GM12878 (cell line): ENCODE results near the gene SCN5A. TPM values are rescaled to one million over a fixed set of nuclear protein-coding genes. Genes with fewer than 3 reads are reported as not detected.

Source experiments
- ATAC-seq: fragments of 200-7000 bp; cut with Tn5 transposase; 3 replicates; pipeline ENCODE4 v1.9.1; 2020; ENCODE audit warnings: mild to moderate bottlenecking, moderate library complexity
- BruUV-seq: library from RNA; stranded (reverse); fragments of 400-500 nt; replicated peaks from 2 replicates; lab custom pipeline; 2021; lab: Mats Ljungman, UMichigan
- CTCF ChIA-PET: fragments of 300-600 bp; sonication (Branson Sonifier 250); formaldehyde crosslinking; extraction: SDS; loops from one replicate; lab custom pipeline; 2021; ENCODE audit warnings: inconsistent platforms; lab: Yijun Ruan, JAX
- POLR2A ChIA-PET: fragments of 350-600 bp; formaldehyde crosslinking; extraction: SDS; loops from one replicate; lab custom pipeline; 2021; ENCODE audit warnings: inconsistent platforms; lab: Charles Lee
- RAD21 ChIA-PET: fragments of 300-600 bp; sonication (Branson Sonifier 250); formaldehyde crosslinking; loops from one replicate; lab custom pipeline; 2023; ENCODE audit warnings: antibody characterized with exemption; ENCODE audit not compliant: unreplicated experiment; lab: Charles Lee
- SMC1A ChIA-PET: fragments of 300-600 bp; sonication (Branson Sonifier 250); formaldehyde crosslinking; loops from one replicate; lab custom pipeline; 2023; ENCODE audit not compliant: unreplicated experiment, uncharacterized antibody; lab: Charles Lee
- DNase-seq: peaks from one replicate; pipeline ENCODE4 v3.0.0-alpha.2; 2011; ENCODE audit warnings: low read depth, low spot score
- FAIRE-seq: peaks from 3 replicates; lab custom pipeline; 2011; peaks lifted over from hg19 to GRCh38; lab: Jason Lieb, UNC
- H2AFZ ChIP-seq: 2 replicates; pipeline ENCODE4 v1.6.0; 2011; ENCODE audit warnings: low read depth, low read length, control low read depth; ENCODE audit not compliant: control insufficient read depth
- H3K27ac ChIP-seq: 2 replicates; pipeline ENCODE4 v1.5.1; 2011; ENCODE audit warnings: control low read depth; ENCODE audit not compliant: control insufficient read depth, insufficient read depth
- H3K27me3 ChIP-seq, 2 experiments: replicated peaks in 1 of 2; 2 replicates each; pipeline versions ENCODE4 v1.6.0 to v1.6.1; 2011; ENCODE audit warnings: low read length in 1 of 2; ENCODE audit not compliant: control insufficient read depth in 2 of 2, insufficient read depth in 2 of 2
- H3K36me3 ChIP-seq, 2 experiments: 2 replicates each; pipeline ENCODE4 v1.5.1; 2011; ENCODE audit warnings: low read length in 1 of 2; ENCODE audit not compliant: control insufficient read depth in 2 of 2, insufficient read depth in 2 of 2
- H3K4me1 ChIP-seq: 2 replicates; pipeline ENCODE4 v1.6.1; 2011; ENCODE audit warnings: mild to moderate bottlenecking, low read length, moderate library complexity, mixed read lengths; ENCODE audit not compliant: control insufficient read depth, insufficient read depth
- H3K4me2 ChIP-seq: 2 replicates; pipeline ENCODE4 v1.6.0; 2011; ENCODE audit warnings: control low read depth; ENCODE audit not compliant: control insufficient read depth, insufficient read depth
- H3K4me3 ChIP-seq: fragments of 200-600 bp; sonication (generic); 2 replicates; pipeline ENCODE4 v1.5.1; 2016
- H3K79me2 ChIP-seq: 2 replicates; pipeline ENCODE4 v1.6.0; 2011; ENCODE audit warnings: low read length; ENCODE audit not compliant: control insufficient read depth, insufficient read depth
- H3K9ac ChIP-seq: 2 replicates; pipeline ENCODE4 v1.8.0; 2011; ENCODE audit warnings: low read length, control low read depth, mixed read lengths; ENCODE audit not compliant: control insufficient read depth, insufficient read depth
- H3K9me3 ChIP-seq: replicated peaks from 3 replicates; pipeline ENCODE4 v1.5.1; 2011; ENCODE audit warnings: mild to moderate bottlenecking, low read length; ENCODE audit not compliant: control insufficient read depth, insufficient read depth
- H4K20me1 ChIP-seq: 2 replicates; pipeline ENCODE4 v1.6.0; 2011; ENCODE audit not compliant: control insufficient read depth, insufficient read depth
- BMI1 ChIP-seq: fragments of 450-650 bp; IDR thresholded peaks from 2 replicates; pipeline ENCODE4 v1.6.1; 2016; ENCODE audit warnings: mild to moderate bottlenecking, moderate library complexity, borderline replicate concordance
- CEBPB ChIP-seq, 2 experiments: fragments of 150-350 bp in 1 of 2; IDR thresholded peaks; 2 replicates each; pipeline ENCODE4 v1.6.1; 2012 to 2014; ENCODE audit warnings: low read depth in 2 of 2, low read length in 2 of 2, borderline replicate concordance in 1 of 2, inconsistent platforms in 1 of 2
- CREM ChIP-seq: IDR thresholded peaks from 2 replicates; pipeline ENCODE4 v1.6.1; 2014; ENCODE audit warnings: antibody characterized with exemption, low read depth
- FOXM1 ChIP-seq: IDR thresholded peaks from 2 replicates; pipeline ENCODE4 v1.6.1; 2012; ENCODE audit warnings: low read depth, mild to moderate bottlenecking, inconsistent platforms, low read length, moderate library complexity
- KAT2A ChIP-seq: conservative IDR thresholded peaks from 2 replicates; pipeline ENCODE4 v1.6.1; 2011; ENCODE audit warnings: low read depth, low read length; ENCODE audit not compliant: control insufficient read depth
- MTA2 ChIP-seq: fragments of 450-650 bp; IDR thresholded peaks from 2 replicates; pipeline ENCODE4 v1.6.1; 2016; ENCODE audit warnings: low read depth, mild to moderate bottlenecking, moderate library complexity
- PAX8 ChIP-seq: fragments of 450-650 bp; IDR thresholded peaks from 2 replicates; pipeline ENCODE4 v1.6.1; 2017; ENCODE audit warnings: mild to moderate bottlenecking, moderate library complexity
- POLR2A ChIP-seq: IDR thresholded peaks from 2 replicates; pipeline ENCODE4 v1.6.1; 2011; ENCODE audit warnings: low read depth, mild to moderate bottlenecking, low read length
- RBBP5 ChIP-seq: fragments of 200-600 bp; sonication (generic); conservative IDR thresholded peaks from 2 replicates; pipeline ENCODE4 v1.6.1; 2016
- SMAD1 ChIP-seq: fragments of 450-650 bp; IDR thresholded peaks from 2 replicates; pipeline ENCODE4 v1.6.1; 2018; ENCODE audit warnings: mild to moderate bottlenecking, low read depth; ENCODE audit not compliant: partially characterized antibody
- YBX1 ChIP-seq: fragments of 450-650 bp; IDR thresholded peaks from 2 replicates; pipeline ENCODE4 v1.6.1; 2016; ENCODE audit warnings: antibody characterized with exemption
- ZZZ3 ChIP-seq: IDR thresholded peaks from 2 replicates; pipeline ENCODE4 v1.6.1; 2011; ENCODE audit warnings: low read depth; ENCODE audit not compliant: control insufficient read depth, insufficient read length
- WGBS: methylation state at CpG from one replicate; pipeline ENCODE4 v1.1.6; 2016; ENCODE audit warnings: low lambda C conversion rate; ENCODE audit not compliant: insufficient replicate concordance, insufficient coverage; ENCODE audit errors: missing lambda C conversion rate; 5-methylcytosine and 5-hydroxymethylcytosine counted together
- in situ Hi-C: fragments of 300-500 bp; cut with MboI; formaldehyde crosslinking; loops from 9 replicates; pipeline ENCODE4 v1.14.3; 2018; ENCODE audit warnings: mixed read lengths
- intact Hi-C: fragments of 100-400 bp; cut with micrococcal nuclease; formaldehyde crosslinking; loops from one replicate; pipeline ENCODE4 v1.14.2; 2022; ENCODE audit not compliant: unreplicated experiment
- polyA plus RNA-seq, 11 experiments: library from polyadenylated mRNA; depleted of rRNA in 4 of 11; unstranded in 6 of 11; stranded (reverse) in 5 of 11; fragments of >200 nt; fragmentation: Nextera tagmentation in 4 of 11; fragmentation: Illumina TruSeq in 1 of 11; extraction: Ambion mirVana in 4 of 11; extraction: Trizol in 1 of 11; gene quantifications; 1 replicate in 1 of 11; 2 replicates in 10 of 11; pipeline versions ENCODE4 v1.2.1 to v1.2.3, GENCODE V29; 2011 to 2016; ENCODE audit warnings: inconsistent platforms in 2 of 11, missing spikeins in 2 of 11, low read depth in 1 of 11
- total RNA-seq, 4 experiments: library from RNA; depleted of rRNA in 3 of 4; stranded (reverse); fragments of >200 nt in 3 of 4; fragmentation: Illumina TruSeq in 1 of 4; extraction: Trizol in 1 of 4; gene quantifications; 2 replicates each; pipeline versions ENCODE4 v1.2.1 to v1.2.3, GENCODE V29; 2013 to 2021
- TF ChIP-seq, protein P1 (sequence below): IDR thresholded peaks from 2 replicates; pipeline ENCODE4 v1.6.1; 2012; ENCODE audit warnings: mild to moderate bottlenecking, low read depth, low read length
- TF ChIP-seq, protein P2 (sequence below): IDR thresholded peaks from 2 replicates; pipeline ENCODE4 v1.6.1; 2012; ENCODE audit warnings: low read depth, low read length, improper control_type of control experiment

SCN5A gene
- total and polyA plus RNA-seq, 10 of the 15 experiments (the other 5 are each of a cell fraction or from before 2014, with no cell fraction given) = not detected

DNA sequence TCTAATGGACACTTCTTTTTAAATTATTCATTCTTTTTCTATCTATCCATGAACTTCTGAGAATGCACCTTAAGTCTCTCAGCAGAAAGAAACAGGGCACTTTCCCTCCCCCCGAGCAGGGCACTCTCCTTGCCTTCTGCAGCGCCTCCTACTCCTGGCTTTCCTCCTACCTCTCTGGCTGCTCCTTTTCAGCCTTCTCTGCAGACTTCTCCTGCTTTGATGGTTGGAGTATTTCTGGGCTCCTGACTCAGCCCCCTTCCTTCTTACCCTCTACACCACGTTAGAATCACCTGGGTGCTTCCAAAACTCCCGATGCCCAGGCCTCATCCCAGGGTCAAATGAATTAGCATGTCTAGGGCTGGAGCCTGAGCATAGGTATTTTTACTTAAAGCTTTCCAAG is 3.4 kb downstream of the SCN5A start:
- CTCF ChIA-PET = interaction anchor here (1.0 to 2.9 kb wide), 12 partner anchors 10 to 730 kb away, joined by 3 to 19 read pairs (median 7); no protein-coding TSS in a partner anchor
- intact Hi-C loops = loop anchor here (5.0 kb wide), 1 partner anchor 386 kb away; no protein-coding TSS in a partner anchor
- DNase-seq = no peak
- Histone ChIP-seq H3K9ac (no peak overlapping the region), H3K4me3 (no peak overlapping the region), H3K79me2 (no peaks in the 10 kb centered on the region), H4K20me1 (no peaks in the 10 kb centered on the region), H3K9me3 (no peaks in the 10 kb centered on the region; the same call in 2 of the 3 replicates), H2AFZ (no peak overlapping the region), H3K27me3 (peaks cover 9 to 12% of the 10 kb centered on the region in 2 experiments; a peak in 3 of 4 replicates), H3K27ac (no peak overlapping the region), H3K4me1 (no peaks in the 10 kb centered on the region; the same call in 1 of the 2 replicates), H3K36me3 (no peaks in the 10 kb centered on the region), H3K4me2 (no peak overlapping the region)
- SMC1A ChIA-PET = interaction anchor here (0.6 to 1.5 kb wide), 4 partner anchors 17 to 384 kb away, joined by 3 to 8 read pairs (median 5); no protein-coding TSS in a partner anchor
- POLR2A ChIA-PET = no interaction called here
- no peak for TF ChIP-seq CREM
- RAD21 ChIA-PET = interaction anchor here (1.0 to 1.7 kb wide), 2 partner anchors 150 to 354 kb away, joined by 3 to 7 read pairs; partner anchors contain the start of gene EXOG
- FAIRE-seq = no peak
- no TSS peak for BruUV-seq
- ATAC-seq = no peak
- 32% methylated on average over 4 of the region's 4 CpGs for WGBS
- in situ Hi-C loops = loop anchor here (5.0 kb wide), 1 partner anchor 124 kb away; no protein-coding TSS in a partner anchor

DNA sequence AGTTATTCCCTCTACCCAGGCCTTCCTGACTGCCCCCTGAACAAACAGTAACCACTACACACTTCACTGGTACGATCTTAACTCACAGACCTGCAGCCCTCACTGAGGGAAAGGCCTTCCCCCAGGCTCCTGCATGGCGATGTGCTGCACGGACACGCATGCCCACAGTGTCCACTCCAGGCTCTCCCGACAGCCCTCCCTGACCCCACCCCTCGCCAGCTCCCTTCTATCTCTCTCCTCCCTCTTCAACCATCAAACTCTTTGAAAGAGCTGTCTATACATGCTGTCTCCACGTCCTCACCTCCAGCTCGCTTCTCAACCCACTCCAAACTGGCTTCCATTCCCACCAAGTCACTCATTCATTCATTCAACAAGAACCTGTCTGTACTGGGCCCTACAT is 3.9 kb downstream of the SCN5A start:
- no TSS peak for BruUV-seq
- in situ Hi-C loops = loop anchor here (5.0 kb wide), 1 partner anchor 123 kb away; no protein-coding TSS in a partner anchor
- ChIA-PET POLR2A (no interaction called here), RAD21 (no interaction called here), SMC1A (no interaction called here), CTCF (interaction anchor here (1.3 to 2.9 kb wide), 3 partner anchors 124 to 384 kb away, joined by 10 to 19 read pairs (median 12); no protein-coding TSS in a partner anchor)
- peaks cover 9 to 12% of the 10 kb centered on the region in 2 experiments; a peak in 3 of 4 replicates for H3K27me3 ChIP-seq
- no peaks in the 10 kb centered on the region; the same call in 1 of the 2 replicates for H3K4me1 ChIP-seq
- no peak for FAIRE-seq
- no peak overlapping the region for H3K4me2 ChIP-seq
- no peaks in the 10 kb centered on the region for H3K9me3 ChIP-seq
- ATAC-seq = no peak
- no peaks in the 10 kb centered on the region for H3K36me3 ChIP-seq
- H2AFZ ChIP-seq = no peak overlapping the region
- no peak overlapping the region for H3K9ac ChIP-seq
- intact Hi-C loops = loop anchor here (5.0 kb wide), 1 partner anchor 387 kb away; no protein-coding TSS in a partner anchor
- no peak overlapping the region for H3K4me3 ChIP-seq
- no peaks in the 10 kb centered on the region for H3K79me2 ChIP-seq
- WGBS = 21% methylated on average over 8 of the region's 8 CpGs
- H3K27ac ChIP-seq = no peak overlapping the region
- H4K20me1 ChIP-seq = no peaks in the 10 kb centered on the region
- no peak for DNase-seq
- TF ChIP-seq PAX8 (no peak), SMAD1 (no peak), FOXM1 (no peak), RBBP5 (no peak), ZZZ3 (no peak), MTA2 (no peak), POLR2A (no peak), KAT2A (no peak), CEBPB (IDR thresholded peaks at IDR 0.05; ENCODE audit: borderline replicate concordance in 1 of 2, low read depth in 2 of 2, low read length in 2 of 2) (no peak), YBX1 (no peak), BMI1 (no peak)
- TF ChIP-seq, protein P1, sequence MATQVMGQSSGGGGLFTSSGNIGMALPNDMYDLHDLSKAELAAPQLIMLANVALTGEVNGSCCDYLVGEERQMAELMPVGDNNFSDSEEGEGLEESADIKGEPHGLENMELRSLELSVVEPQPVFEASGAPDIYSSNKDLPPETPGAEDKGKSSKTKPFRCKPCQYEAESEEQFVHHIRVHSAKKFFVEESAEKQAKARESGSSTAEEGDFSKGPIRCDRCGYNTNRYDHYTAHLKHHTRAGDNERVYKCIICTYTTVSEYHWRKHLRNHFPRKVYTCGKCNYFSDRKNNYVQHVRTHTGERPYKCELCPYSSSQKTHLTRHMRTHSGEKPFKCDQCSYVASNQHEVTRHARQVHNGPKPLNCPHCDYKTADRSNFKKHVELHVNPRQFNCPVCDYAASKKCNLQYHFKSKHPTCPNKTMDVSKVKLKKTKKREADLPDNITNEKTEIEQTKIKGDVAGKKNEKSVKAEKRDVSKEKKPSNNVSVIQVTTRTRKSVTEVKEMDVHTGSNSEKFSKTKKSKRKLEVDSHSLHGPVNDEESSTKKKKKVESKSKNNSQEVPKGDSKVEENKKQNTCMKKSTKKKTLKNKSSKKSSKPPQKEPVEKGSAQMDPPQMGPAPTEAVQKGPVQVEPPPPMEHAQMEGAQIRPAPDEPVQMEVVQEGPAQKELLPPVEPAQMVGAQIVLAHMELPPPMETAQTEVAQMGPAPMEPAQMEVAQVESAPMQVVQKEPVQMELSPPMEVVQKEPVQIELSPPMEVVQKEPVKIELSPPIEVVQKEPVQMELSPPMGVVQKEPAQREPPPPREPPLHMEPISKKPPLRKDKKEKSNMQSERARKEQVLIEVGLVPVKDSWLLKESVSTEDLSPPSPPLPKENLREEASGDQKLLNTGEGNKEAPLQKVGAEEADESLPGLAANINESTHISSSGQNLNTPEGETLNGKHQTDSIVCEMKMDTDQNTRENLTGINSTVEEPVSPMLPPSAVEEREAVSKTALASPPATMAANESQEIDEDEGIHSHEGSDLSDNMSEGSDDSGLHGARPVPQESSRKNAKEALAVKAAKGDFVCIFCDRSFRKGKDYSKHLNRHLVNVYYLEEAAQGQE = no peak
- TF ChIP-seq, protein P2, sequence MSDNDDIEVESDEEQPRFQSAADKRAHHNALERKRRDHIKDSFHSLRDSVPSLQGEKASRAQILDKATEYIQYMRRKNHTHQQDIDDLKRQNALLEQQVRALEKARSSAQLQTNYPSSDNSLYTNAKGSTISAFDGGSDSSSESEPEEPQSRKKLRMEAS = no peak
